CD14-positive monocyte (primary cell): Measurements from ENCODE around the gene TRAF1. TPM values are rescaled to one million over a fixed set of nuclear protein-coding genes. Genes with fewer than 3 reads are reported as not detected.
A peak's percentile ranks its signal among the peaks of the same experiment; 100 is the strongest.

Experiments
- DNase-seq, 3 donors: peaks; one replicate each; pipeline ENCODE4 v3.0.0-alpha.2; 2011 to 2022
- H2AFZ ChIP-seq: 2 replicates; pipeline ENCODE4 v1.6.0; 2012; ENCODE audit warnings: mild to moderate bottlenecking, low read depth, low read length, inconsistent platforms; ENCODE audit not compliant: insufficient read depth, poor library complexity, severe bottlenecking
- H3K27ac ChIP-seq, 2 donors: 1 replicate in 1 of 2; 2 replicates in 1 of 2; pipeline ENCODE4 v1.5.1; 2012 to 2013; ENCODE audit warnings: low read length in 2 of 2, control low read depth in 1 of 2, inconsistent platforms in 1 of 2, low read depth in 1 of 2, mild to moderate bottlenecking in 1 of 2
- H3K27me3 ChIP-seq, 2 donors: one replicate each; pipeline versions ENCODE4 v1.6.0 to v1.6.1; 2011 to 2013; ENCODE audit warnings: low read length in 2 of 2; ENCODE audit not compliant: control insufficient read depth in 2 of 2, insufficient read depth in 2 of 2
- H3K36me3 ChIP-seq, 2 donors: replicated peaks in 1 of 2; 1 replicate in 1 of 2; 2 replicates in 1 of 2; pipeline versions ENCODE4 v1.5.1 to v1.6.1; 2012 to 2013; ENCODE audit warnings: low read length in 2 of 2, control low read depth in 1 of 2, inconsistent platforms in 1 of 2, mild to moderate bottlenecking in 1 of 2; ENCODE audit not compliant: insufficient read depth in 2 of 2, control insufficient read depth in 1 of 2
- H3K4me1 ChIP-seq, 2 donors: 1 replicate in 1 of 2; 2 replicates in 1 of 2; pipeline versions ENCODE4 v1.5.1 to v1.6.1; 2012 to 2013; ENCODE audit warnings: low read length in 2 of 2, control low read depth in 1 of 2, inconsistent platforms in 1 of 2, mild to moderate bottlenecking in 1 of 2, moderate library complexity in 1 of 2; ENCODE audit not compliant: insufficient read depth in 2 of 2, control insufficient read depth in 1 of 2
- H3K4me2 ChIP-seq: replicated peaks from 2 replicates; pipeline ENCODE3; 2012; ENCODE audit warnings: low read length, moderate library complexity, mild to moderate bottlenecking; ENCODE audit not compliant: poor library complexity, severe bottlenecking; ENCODE audit errors: extremely low read depth
- H3K4me3 ChIP-seq, 3 experiments: fragments of 200-600 bp in 1 of 3; sonication (generic) in 1 of 3; replicated peaks in 1 of 3; 1 replicate in 2 of 3; 2 replicates in 1 of 3; pipeline ENCODE4 v1.5.1; 2011 to 2013; ENCODE audit warnings: low read length in 3 of 3, mild to moderate bottlenecking in 3 of 3, control low read depth in 2 of 3, low read depth in 2 of 3, inconsistent platforms in 1 of 3, moderate library complexity in 1 of 3
- H3K79me2 ChIP-seq: 2 replicates; pipeline ENCODE4 v1.6.0; 2012; ENCODE audit warnings: mild to moderate bottlenecking, control low read depth, inconsistent platforms, low read length, moderate library complexity; ENCODE audit not compliant: insufficient read depth
- H3K9ac ChIP-seq: 2 replicates; pipeline ENCODE4 v1.6.0; 2017; ENCODE audit warnings: low read length, mild to moderate bottlenecking; ENCODE audit not compliant: insufficient read depth, poor library complexity, severe bottlenecking
- H3K9me3 ChIP-seq, 2 donors: replicated peaks in 1 of 2; 1 replicate in 1 of 2; 2 replicates in 1 of 2; pipeline versions ENCODE4 v1.5.1 to v1.6.1; 2012 to 2013; ENCODE audit warnings: low read length in 2 of 2, control low read depth in 1 of 2; ENCODE audit not compliant: control insufficient read depth in 1 of 2, insufficient read depth in 1 of 2
- H4K20me1 ChIP-seq: 2 replicates; pipeline ENCODE4 v1.6.0; 2012; ENCODE audit warnings: mild to moderate bottlenecking, low read length, control low read depth, moderate library complexity; ENCODE audit not compliant: insufficient read depth
- H3K27ac Mint-ChIP-seq, 7 donors: one replicate each; pipeline ENCODE4 v1.8.0; 2020; ENCODE audit warnings: mild to moderate bottlenecking in 7 of 7, mixed read lengths in 7 of 7, moderate library complexity in 6 of 7, inconsistent platforms in 2 of 7
- H3K27me3 Mint-ChIP-seq, 3 donors: one replicate each; pipeline ENCODE4 v1.8.0; 2021 to 2022; ENCODE audit warnings: low read depth in 3 of 3, mild to moderate bottlenecking in 3 of 3, mixed read lengths in 3 of 3, moderate library complexity in 3 of 3, inconsistent platforms in 1 of 3
- H3K36me3 Mint-ChIP-seq, 2 donors: one replicate each; pipeline ENCODE4 v1.8.0; 2020; ENCODE audit warnings: mixed read lengths in 2 of 2, inconsistent platforms in 1 of 2, mild to moderate bottlenecking in 1 of 2
- H3K4me1 Mint-ChIP-seq: one replicate; pipeline ENCODE4 v1.8.0; 2020; ENCODE audit warnings: mild to moderate bottlenecking, mixed read lengths
- H3K4me3 Mint-ChIP-seq, 2 donors: one replicate each; pipeline ENCODE4 v1.8.0; 2020; ENCODE audit warnings: mild to moderate bottlenecking in 2 of 2, mixed read lengths in 2 of 2, moderate library complexity in 1 of 2
- H3K9me3 Mint-ChIP-seq, 7 donors: one replicate each; pipeline ENCODE4 v1.8.0; 2020 to 2022; ENCODE audit warnings: mixed read lengths in 7 of 7, mild to moderate bottlenecking in 6 of 7, moderate library complexity in 6 of 7, inconsistent platforms in 2 of 7
- WGBS: methylation state at CpG from one replicate; pipeline ENCODE4 v1.1.5; 2013; ENCODE audit warnings: missing lambda C conversion rate; ENCODE audit not compliant: insufficient coverage; 5-methylcytosine and 5-hydroxymethylcytosine counted together
- intact Hi-C, 2 donors: fragments of 100-400 bp; cut with micrococcal nuclease; formaldehyde crosslinking; loops; one replicate each; pipeline versions ENCODE4 v1.15.0 to v1.15.1; 2023
- polyA plus RNA-seq, 3 donors: library from polyadenylated mRNA; depleted of rRNA in 1 of 3; unstranded in 2 of 3; stranded (reverse) in 1 of 3; fragments of 300-500 nt in 2 of 3; fragments of >200 nt in 1 of 3; fragmentation: Illumina TruSeq in 2 of 3; gene quantifications; 1 replicate in 2 of 3; 2 replicates in 1 of 3; pipeline ENCODE4 v1.2.3, GENCODE V29; 2012 to 2021
- TF ChIP-seq, protein P1 (sequence below): fragments of 200-600 bp; IDR thresholded peaks from one replicate; pipeline ENCODE4 v1.8.0; 2022; ENCODE audit warnings: antibody characterized with exemption, mild to moderate bottlenecking

TRAF1 gene
- polyA plus RNA-seq, 3 donors = 0.15 to 22.8 (median 0.74) TPM

DNA sequence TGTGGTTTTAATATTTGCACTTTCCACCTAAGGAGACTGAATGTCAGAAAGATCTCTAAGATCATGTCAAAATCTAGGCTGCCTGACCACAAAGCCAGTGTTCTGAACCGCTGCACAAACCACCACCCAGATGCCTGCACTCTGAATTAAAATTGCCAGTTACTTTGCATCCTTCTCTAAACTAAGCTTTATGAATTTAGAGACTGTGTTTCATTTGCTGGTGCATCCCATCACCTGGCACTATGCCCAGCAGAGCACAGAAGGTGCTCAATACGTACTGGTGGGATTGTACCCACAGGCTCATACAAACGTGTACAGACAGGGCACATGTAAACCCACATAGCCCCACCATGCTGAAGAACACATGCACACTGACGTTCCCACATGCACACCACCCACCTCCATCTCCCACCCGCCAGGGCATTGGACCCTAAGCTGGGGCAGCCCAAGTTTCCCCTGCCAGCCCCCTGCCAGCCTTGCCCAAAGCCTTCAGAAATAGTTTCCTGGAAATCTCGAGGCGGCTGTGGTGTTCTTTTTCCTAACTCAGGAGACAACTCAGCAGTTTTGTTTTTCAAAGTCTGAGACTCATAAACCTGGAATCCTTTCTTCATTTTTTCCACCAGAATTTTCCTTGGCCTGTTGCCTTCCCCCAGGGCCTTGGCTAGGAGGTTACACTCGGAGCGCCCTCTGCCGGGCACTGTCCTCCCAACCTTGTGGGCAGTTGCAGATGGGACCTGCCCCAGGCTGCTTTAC is 9.6 kb upstream of the TRAF1 start:
- H3K27ac Mint-ChIP-seq = peak overlapping the region; percentile 88 to 97 (median 94)
- Histone ChIP-seq H3K27me3 (no peaks in the 10 kb centered on the region), H3K79me2 (no peaks in the 10 kb centered on the region), H3K9ac (peak overlapping the region; percentile 50), H3K4me3 (peak overlapping the region in 1 of 3 experiments; percentile 44), H2AFZ (no peak overlapping the region), H3K4me1 (peaks cover 48 to 56% of the 10 kb centered on the region in 2 donors), H4K20me1 (no peaks in the 10 kb centered on the region), H3K9me3 (no peaks in the 10 kb centered on the region), H3K4me2 (peak overlapping the region; percentile 57), H3K27ac (peak overlapping the region; percentile 78 to 90), H3K36me3 (no peaks in the 10 kb centered on the region)
- intact Hi-C loops = loop anchor here in 1 of 2 donors (2.0 kb wide), 1 partner anchor 65 kb away; no protein-coding TSS in a partner anchor
- no peaks in the 10 kb centered on the region for H3K36me3 Mint-ChIP-seq
- TF ChIP-seq, protein P1, sequence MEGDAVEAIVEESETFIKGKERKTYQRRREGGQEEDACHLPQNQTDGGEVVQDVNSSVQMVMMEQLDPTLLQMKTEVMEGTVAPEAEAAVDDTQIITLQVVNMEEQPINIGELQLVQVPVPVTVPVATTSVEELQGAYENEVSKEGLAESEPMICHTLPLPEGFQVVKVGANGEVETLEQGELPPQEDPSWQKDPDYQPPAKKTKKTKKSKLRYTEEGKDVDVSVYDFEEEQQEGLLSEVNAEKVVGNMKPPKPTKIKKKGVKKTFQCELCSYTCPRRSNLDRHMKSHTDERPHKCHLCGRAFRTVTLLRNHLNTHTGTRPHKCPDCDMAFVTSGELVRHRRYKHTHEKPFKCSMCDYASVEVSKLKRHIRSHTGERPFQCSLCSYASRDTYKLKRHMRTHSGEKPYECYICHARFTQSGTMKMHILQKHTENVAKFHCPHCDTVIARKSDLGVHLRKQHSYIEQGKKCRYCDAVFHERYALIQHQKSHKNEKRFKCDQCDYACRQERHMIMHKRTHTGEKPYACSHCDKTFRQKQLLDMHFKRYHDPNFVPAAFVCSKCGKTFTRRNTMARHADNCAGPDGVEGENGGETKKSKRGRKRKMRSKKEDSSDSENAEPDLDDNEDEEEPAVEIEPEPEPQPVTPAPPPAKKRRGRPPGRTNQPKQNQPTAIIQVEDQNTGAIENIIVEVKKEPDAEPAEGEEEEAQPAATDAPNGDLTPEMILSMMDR = peak; percentile 88
- H3K4me1 Mint-ChIP-seq = peaks cover 51% of the 10 kb centered on the region
- peaks cover 0 to 3% (median 0%) of the 10 kb centered on the region in 3 donors for H3K27me3 Mint-ChIP-seq
- H3K4me3 Mint-ChIP-seq = peak overlapping the region in 1 of 2 donors; percentile 79
- DNase-seq = peak; percentile 78 to 88 (median 86)
- 4% methylated on average over 7 of the region's 10 CpGs for WGBS
- H3K9me3 Mint-ChIP-seq = no peaks in the 10 kb centered on the region

DNA sequence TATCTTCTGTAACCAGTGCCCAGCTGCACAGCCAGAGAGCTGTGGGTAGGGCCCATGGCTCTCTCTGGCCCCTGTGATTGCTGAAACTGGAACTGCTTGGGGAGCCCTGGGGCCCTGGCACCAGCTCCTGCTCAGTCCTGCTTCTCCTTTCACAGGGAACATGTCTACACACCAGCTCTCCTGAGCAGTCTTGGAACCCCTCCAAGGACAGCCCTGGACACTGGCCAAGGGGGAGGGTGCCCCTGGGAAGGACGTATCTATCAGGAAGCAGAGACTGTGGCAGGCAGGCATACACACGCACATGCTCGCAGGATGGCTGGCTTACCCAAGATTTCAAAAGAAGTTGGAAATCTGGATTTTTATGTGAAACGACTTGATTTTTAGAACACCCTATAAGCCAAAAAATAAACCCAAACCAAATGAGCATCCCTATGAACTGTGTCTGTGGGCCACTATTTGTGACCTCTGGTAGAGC is 8.8 kb upstream of the TRAF1 start:
- H4K20me1 ChIP-seq = no peaks in the 10 kb centered on the region
- no peaks in the 10 kb centered on the region for H3K79me2 ChIP-seq
- peaks cover 56 to 64% of the 10 kb centered on the region in 2 donors for H3K4me1 ChIP-seq
- peak; percentile 89 to 96 (median 90) for DNase-seq
- TF ChIP-seq, protein P1 = no peak
- WGBS = 0% methylated on average over 1 of the region's 4 CpGs
- intact Hi-C loops = loop anchor here in 1 of 2 donors (2.0 kb wide), 1 partner anchor 59 kb away; the partner anchor contains the start of gene PHF19
- peak overlapping the region; percentile 12 to 79 for H3K4me3 Mint-ChIP-seq
- H3K27me3 Mint-ChIP-seq = peaks cover 0 to 3% (median 0%) of the 10 kb centered on the region in 3 donors
- peaks cover 57% of the 10 kb centered on the region for H3K4me1 Mint-ChIP-seq
- no peaks in the 10 kb centered on the region for H3K9me3 ChIP-seq
- no peaks in the 10 kb centered on the region for H3K9me3 Mint-ChIP-seq
- H2AFZ ChIP-seq = peak overlapping the region; percentile 26
- peak overlapping the region in 1 of 3 experiments; percentile 44 for H3K4me3 ChIP-seq
- peak overlapping the region; percentile 78 to 90 for H3K27ac ChIP-seq
- no peaks in the 10 kb centered on the region for H3K27me3 ChIP-seq
- peak overlapping the region; percentile 57 for H3K4me2 ChIP-seq
- H3K27ac Mint-ChIP-seq = peak overlapping the region; percentile 88 to 97 (median 94)
- H3K36me3 ChIP-seq = no peaks in the 10 kb centered on the region
- peak overlapping the region; percentile 50 for H3K9ac ChIP-seq
- H3K36me3 Mint-ChIP-seq = peaks cover 0 to 1% of the 10 kb centered on the region in 2 donors
